GM06990 (cell line): ENCODE measurements around the gene VPS29.

ENCODE experiments used
- DNase-seq: peaks from one replicate; pipeline ENCODE4 v3.0.0-alpha.2; 2011; ENCODE audit not compliant: insufficient read length; ENCODE audit errors: extremely low read depth
- H3K27me3 ChIP-seq: replicated peaks from 2 replicates; pipeline ENCODE4 v1.6.0; 2011; ENCODE audit warnings: low read length; ENCODE audit not compliant: control insufficient read depth, insufficient read depth
- H3K36me3 ChIP-seq: 2 replicates; pipeline ENCODE4 v1.5.1; 2011; ENCODE audit warnings: low read length; ENCODE audit not compliant: control insufficient read depth, insufficient read depth
- H3K4me3 ChIP-seq: replicated peaks from 2 replicates; pipeline ENCODE4 v1.5.1; 2011; ENCODE audit warnings: low read depth, mild to moderate bottlenecking, control low read depth, low read length
- CTCF ChIP-seq: IDR thresholded peaks from 2 replicates; pipeline ENCODE4 v1.5.1; 2011; ENCODE audit warnings: low read length, control low read depth, mild to moderate bottlenecking, inconsistent platforms; ENCODE audit not compliant: insufficient read depth, poor library complexity, severe bottlenecking

The VPS29 gene

GRCh38 chr12:110449799-110450497 is 52.0 kb downstream of the VPS29 start, which contains the start of gene ARPC3:
Gene ARPC3, minus strand, starts transcription at chr12:110450337. Its CDS starts 77 bp downstream, at chr12:110450260.
- no peaks in the 10 kb centered on the region; the same call in none of the 2 replicates for H3K36me3 ChIP-seq
- peak; percentile 98 for TF ChIP-seq CTCF

GRCh38 chr12:110444455-110444854 is 57.5 kb downstream of the VPS29 start:
- peaks cover 14% of the 10 kb centered on the region for H3K36me3 ChIP-seq
- no peak for TF ChIP-seq CTCF

More at GRCh38 chr12:110449799-110450497, 52.0 kb downstream of the VPS29 start, which contains the start of gene ARPC3:
- peak within 1 kb of the TSS; percentile 94 for H3K4me3 ChIP-seq
- no peaks in the 10 kb centered on the region for H3K27me3 ChIP-seq
- DNase-seq: peak; percentile 94

More at GRCh38 chr12:110444455-110444854, 57.5 kb downstream of the VPS29 start:
- no peak for DNase-seq
- Histone ChIP-seq H3K4me3 (no peak overlapping the region), H3K27me3 (no peaks in the 10 kb centered on the region)
